K562 (cell line): Measurements from ENCODE around the gene ZDHHC24. TPM values are rescaled to one million over a fixed set of nuclear protein-coding genes. Genes with fewer than 3 reads are reported as not detected.

Experiments
- ATAC-seq: fragments of 200-7000 bp; cut with Tn5 transposase; 3 replicates; pipeline ENCODE4 v1.9.1; 2020; ENCODE audit warnings: moderate library complexity
- BruUV-seq: library from RNA; stranded (reverse); fragments of 400-500 nt; replicated peaks from 2 replicates; lab custom pipeline; 2021; lab: Mats Ljungman, UMichigan
- CTCF ChIA-PET: fragments of 300-600 bp; formaldehyde crosslinking; extraction: SDS; loops from one replicate; lab custom pipeline; 2021; ENCODE audit warnings: low intra/inter-chr PET ratio; lab: Yijun Ruan, JAX
- POLR2A ChIA-PET: fragments of 300-600, 350-650 bp; sonication (Branson Sonifier 250); formaldehyde crosslinking; extraction: SDS; loops from one replicate; lab custom pipeline; 2021; ENCODE audit warnings: antibody characterized with exemption, inconsistent platforms; lab: Yijun Ruan, JAX
- DNase-seq, 4 experiments: peaks; one replicate each; pipeline versions ENCODE4 v3.0.0 to v3.0.0-alpha.2; 2011 to 2018; ENCODE audit warnings: low spot score in 3 of 4, mixed read lengths in 3 of 4; ENCODE audit errors: extremely low read depth in 1 of 4
- FAIRE-seq: peaks from 2 replicates; lab custom pipeline; 2011; peaks lifted over from hg19 to GRCh38; lab: Jason Lieb, UNC
- H2AFZ ChIP-seq: 2 replicates; pipeline ENCODE4 v1.6.0; 2011; ENCODE audit warnings: low read depth, low read length, control low read depth, inconsistent platforms
- H3K27ac ChIP-seq: fragments of 200-600 bp; 3 replicates; pipeline ENCODE4 v1.8.0; 2011; ENCODE audit warnings: low read depth, mild to moderate bottlenecking, control low read depth, inconsistent platforms, low read length, moderate library complexity, mixed read lengths; ENCODE audit errors: extremely low read depth
- H3K27me3 ChIP-seq, 2 experiments: fragments of 300-600 bp in 1 of 2; 2 replicates in 1 of 2; 3 replicates in 1 of 2; pipeline versions ENCODE4 v1.6.0 to v1.8.0; 2011; ENCODE audit warnings: inconsistent platforms in 2 of 2, low read length in 2 of 2, mild to moderate bottlenecking in 1 of 2, mixed read lengths in 1 of 2, moderate library complexity in 1 of 2; ENCODE audit not compliant: control insufficient read depth in 2 of 2, insufficient read depth in 2 of 2
- H3K36me3 ChIP-seq: fragments of 300-600 bp; 3 replicates; pipeline ENCODE4 v1.8.0; 2011; ENCODE audit warnings: mild to moderate bottlenecking, low read length, inconsistent platforms; ENCODE audit not compliant: control insufficient read depth, insufficient read depth
- H3K4me1 ChIP-seq, 2 experiments: fragments of 200-600 bp in 1 of 2; replicated peaks in 1 of 2; 2 replicates in 1 of 2; 3 replicates in 1 of 2; pipeline versions ENCODE4 v1.5.1 to v1.8.0; 2011; ENCODE audit warnings: inconsistent platforms in 2 of 2, low read length in 2 of 2, mild to moderate bottlenecking in 1 of 2, mixed read lengths in 1 of 2, moderate library complexity in 1 of 2; ENCODE audit not compliant: control insufficient read depth in 2 of 2, insufficient read depth in 2 of 2
- H3K4me2 ChIP-seq: 2 replicates; pipeline ENCODE4 v1.6.1; 2011; ENCODE audit warnings: low read length, control low read depth, inconsistent platforms, mixed read lengths; ENCODE audit not compliant: insufficient read depth
- H3K4me3 ChIP-seq: fragments of 200-600 bp; sonication (generic), shearing (Covaris generic); 2 replicates; pipeline ENCODE4 v1.5.1; 2016; ENCODE audit warnings: control low read depth, inconsistent platforms
- H3K79me2 ChIP-seq: fragments of 200-600 bp; 3 replicates; pipeline ENCODE4 v1.8.0; 2011; ENCODE audit warnings: low read length, inconsistent platforms; ENCODE audit not compliant: control insufficient read depth, insufficient read depth
- H3K9ac ChIP-seq, 2 experiments: 2 replicates each; pipeline versions ENCODE4 v1.6.0 to v1.6.1; 2011; ENCODE audit warnings: low read depth in 2 of 2, low read length in 2 of 2, control low read depth in 1 of 2, inconsistent platforms in 1 of 2, mild to moderate bottlenecking in 1 of 2, mixed read lengths in 1 of 2; ENCODE audit not compliant: insufficient read depth in 1 of 2
- H3K9me1 ChIP-seq: one replicate; pipeline ENCODE4 v1.6.0; 2011; ENCODE audit warnings: inconsistent platforms, mild to moderate bottlenecking, low read length, moderate library complexity; ENCODE audit not compliant: control insufficient read depth, insufficient read depth
- H3K9me3 ChIP-seq: replicated peaks from 2 replicates; pipeline ENCODE4 v1.5.1; 2011; ENCODE audit warnings: low read depth, low read length, inconsistent platforms; ENCODE audit not compliant: control insufficient read depth, insufficient read depth
- H4K20me1 ChIP-seq: replicated peaks from 2 replicates; pipeline ENCODE4 v1.6.1; 2011; ENCODE audit warnings: low read length, inconsistent platforms, mixed read lengths; ENCODE audit not compliant: control insufficient read depth, insufficient read depth
- BCOR ChIP-seq: fragments of 450-650 bp; IDR thresholded peaks from 2 replicates; pipeline ENCODE4 v1.6.1; 2016
- RNF2 ChIP-seq: sonication (generic); IDR thresholded peaks from 2 replicates; pipeline ENCODE4 v1.6.1; 2016
- TRIM24 ChIP-seq, 2 experiments: fragments of 450-650 bp; IDR thresholded peaks; 2 replicates each; pipeline ENCODE4 v1.6.1; 2016
- WGBS: fragments of 100-300 bp; shearing (Covaris generic); methylation state at CpG from one replicate; pipeline ENCODE4 v1.1.6; 2016; ENCODE audit warnings: low coverage, mixed read lengths; ENCODE audit not compliant: insufficient coverage; ENCODE audit errors: missing lambda C conversion rate; 5-methylcytosine and 5-hydroxymethylcytosine counted together
- in situ Hi-C: fragments of 300-500 bp; cut with MboI; formaldehyde crosslinking; loops from 4 replicates; pipeline ENCODE4 v1.15.0; 2018; ENCODE audit warnings: inconsistent platforms, mixed read lengths
- intact Hi-C: fragments of 100-400 bp; cut with micrococcal nuclease; formaldehyde crosslinking; loops from 2 replicates; pipeline ENCODE4 v1.14.2; 2022
- polyA plus RNA-seq, 8 experiments: library from polyadenylated mRNA; depleted of rRNA in 4 of 8; stranded (reverse) in 5 of 8; unstranded in 3 of 8; fragments of >200 nt; fragmentation: Nextera tagmentation in 2 of 8; fragmentation: Illumina TruSeq in 1 of 8; extraction: Ambion mirVana in 2 of 8; extraction: Trizol in 1 of 8; gene quantifications; 2 replicates each; pipeline versions ENCODE4 v1.2.1 to v1.2.3, GENCODE V29; 2011 to 2014; ENCODE audit warnings: inconsistent platforms in 1 of 8, missing spikeins in 1 of 8
- total RNA-seq, 7 experiments: library from RNA; depleted of rRNA in 6 of 7; stranded (reverse); fragments of >200 nt in 6 of 7; fragmentation: Illumina TruSeq in 2 of 7; extraction: Trizol in 2 of 7; gene quantifications; 2 replicates each; pipeline versions ENCODE4 v1.2.1 to v1.2.3, GENCODE V29; 2011 to 2021; ENCODE audit warnings: low replicate concordance in 1 of 7
- TF ChIP-seq, protein P1 (sequence below), 2 experiments: fragments of 450-650 bp; IDR thresholded peaks; 2 replicates each; pipeline ENCODE4 v1.6.1; 2016; ENCODE audit warnings: mild to moderate bottlenecking in 2 of 2, borderline replicate concordance in 1 of 2, low read depth in 1 of 2, moderate library complexity in 1 of 2
- TF ChIP-seq, protein P2 (sequence below): fragments of 450-650 bp; IDR thresholded peaks from 2 replicates; pipeline ENCODE4 v1.6.1; 2016

Gene ZDHHC24
- total and polyA plus RNA-seq, 9 of the 15 experiments (the other 6 are each of a cell fraction or from before 2014, with no cell fraction given), result 0.45 to 11.2 (median 2.7) TPM

DNA sequence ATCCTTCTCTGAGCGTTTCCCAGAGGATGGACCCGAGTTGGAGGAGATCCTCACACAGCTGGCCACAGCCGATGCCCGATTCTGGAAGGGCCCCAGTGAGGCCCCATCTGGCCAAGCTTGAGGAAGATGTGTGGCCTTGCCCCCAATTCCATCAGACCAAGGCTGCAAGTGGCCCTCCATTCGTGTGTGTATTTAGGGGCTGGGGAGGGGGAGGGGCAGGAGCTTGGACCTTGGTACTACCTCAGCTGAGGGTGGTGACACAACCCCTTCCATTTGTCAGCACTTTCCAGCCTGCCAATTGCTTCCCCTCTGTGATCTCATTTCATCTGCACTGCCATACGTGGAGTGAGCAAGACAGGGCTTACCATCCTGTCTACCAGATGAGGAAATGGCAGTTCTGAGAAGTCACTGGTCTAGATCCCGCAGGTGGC, 36.7 kb downstream of the ZDHHC24 start:
- Histone ChIP-seq H3K36me3 (peaks cover 16% of the 10 kb centered on the region; the same call in 1 of the 3 replicates), H3K4me1 (peaks cover 3 to 9% of the 10 kb centered on the region in 2 experiments; a peak in 4 of 5 replicates), H3K4me3 (no peak overlapping the region), H3K9me3 (no peaks in the 10 kb centered on the region), H3K27ac (no peak overlapping the region), H3K79me2 (peaks cover 9% of the 10 kb centered on the region), H3K27me3 (no peaks in the 10 kb centered on the region), H3K9me1 (no peaks in the 10 kb centered on the region), H3K9ac (0 out of 4 replicates have a peak overlapping the region, but pooled peaks of 1 of the 2 experiments have one; percentile 40), H2AFZ (no peak overlapping the region), H4K20me1 (no peaks in the 10 kb centered on the region; the same call in 1 of the 2 replicates), H3K4me2 (no peak overlapping the region)
- intact Hi-C loops (no loop called here), in situ Hi-C loops (no loop called here)
- no peak for FAIRE-seq
- TF ChIP-seq RNF2 (no peak), TRIM24 (IDR thresholded peaks at IDR 0.05) (no peak)
- BruUV-seq, result no TSS peak
- 68% methylated on average over 6 of the region's 7 CpGs for whole genome bisulfite sequencing
- ATAC-seq, result no peak
- no peak for DNase-seq
- POLR2A ChIA-PET, result interaction anchor here (0.6 to 1.4 kb wide), 2 partner anchors 22 to 91 kb away, joined by 3 to 4 read pairs; no protein-coding TSS in a partner anchor
- CTCF ChIA-PET, result no interaction called here

DNA sequence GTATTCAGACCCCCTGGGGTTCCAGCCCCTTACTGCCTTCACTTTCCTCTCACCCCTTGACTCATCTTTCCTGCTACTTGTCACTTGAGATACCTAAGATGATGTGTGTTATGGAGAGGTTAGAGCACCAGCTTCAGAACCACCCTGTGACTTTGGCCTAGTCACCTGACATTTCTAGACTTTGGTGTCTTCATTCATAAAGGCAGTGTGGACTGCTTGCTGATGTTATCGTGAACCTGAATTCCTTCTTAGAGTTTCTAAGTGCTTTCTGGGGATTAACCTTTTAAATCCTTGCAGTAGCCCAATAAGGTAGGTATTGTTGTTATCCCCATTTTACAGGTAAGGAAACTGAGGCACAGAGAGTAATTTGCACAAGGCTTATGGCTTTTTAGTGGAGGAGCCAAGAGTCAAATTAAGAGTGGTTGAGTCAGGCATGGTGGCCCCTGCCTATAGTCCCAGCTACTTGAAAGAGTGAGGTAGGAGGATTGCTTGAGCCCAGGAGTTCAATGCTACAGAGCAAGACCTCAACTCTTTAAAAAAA, 40.5 kb downstream of the ZDHHC24 start:
- Histone ChIP-seq H3K4me1 (peaks cover 3 to 7% of the 10 kb centered on the region in 2 experiments; a peak in 4 of 5 replicates), H3K9me1 (no peaks in the 10 kb centered on the region), H3K79me2 (no peaks in the 10 kb centered on the region), H3K27me3 (no peaks in the 10 kb centered on the region), H3K9me3 (no peaks in the 10 kb centered on the region), H3K4me3 (no peak overlapping the region), H3K9ac (no peak overlapping the region; a peak in 1 of 4 replicates), H4K20me1 (no peaks in the 10 kb centered on the region; the same call in 1 of the 2 replicates), H3K36me3 (peaks cover 19% of the 10 kb centered on the region; the same call in 1 of the 3 replicates), H3K27ac (no peak overlapping the region), H2AFZ (no peak overlapping the region), H3K4me2 (no peak overlapping the region)
- ChIA-PET POLR2A (interaction anchor here (0.6 to 1.3 kb wide), 2 partner anchors 21 to 1150 kb away, joined by 3 read pairs; no protein-coding TSS in a partner anchor), CTCF (no interaction called here)
- DNase-seq, result no peak
- no TSS peak for BruUV-seq
- in situ Hi-C loops (no loop called here), intact Hi-C loops (no loop called here)
- no peak for FAIRE-seq
- ATAC-seq, result no peak
- WGBS, result 36% methylated on average over 1 of the region's 1 CpG
- TF ChIP-seq BCOR, result 0 out of 2 replicates have a peak, but pooled peaks have one; percentile 41
- TF ChIP-seq, protein P1, sequence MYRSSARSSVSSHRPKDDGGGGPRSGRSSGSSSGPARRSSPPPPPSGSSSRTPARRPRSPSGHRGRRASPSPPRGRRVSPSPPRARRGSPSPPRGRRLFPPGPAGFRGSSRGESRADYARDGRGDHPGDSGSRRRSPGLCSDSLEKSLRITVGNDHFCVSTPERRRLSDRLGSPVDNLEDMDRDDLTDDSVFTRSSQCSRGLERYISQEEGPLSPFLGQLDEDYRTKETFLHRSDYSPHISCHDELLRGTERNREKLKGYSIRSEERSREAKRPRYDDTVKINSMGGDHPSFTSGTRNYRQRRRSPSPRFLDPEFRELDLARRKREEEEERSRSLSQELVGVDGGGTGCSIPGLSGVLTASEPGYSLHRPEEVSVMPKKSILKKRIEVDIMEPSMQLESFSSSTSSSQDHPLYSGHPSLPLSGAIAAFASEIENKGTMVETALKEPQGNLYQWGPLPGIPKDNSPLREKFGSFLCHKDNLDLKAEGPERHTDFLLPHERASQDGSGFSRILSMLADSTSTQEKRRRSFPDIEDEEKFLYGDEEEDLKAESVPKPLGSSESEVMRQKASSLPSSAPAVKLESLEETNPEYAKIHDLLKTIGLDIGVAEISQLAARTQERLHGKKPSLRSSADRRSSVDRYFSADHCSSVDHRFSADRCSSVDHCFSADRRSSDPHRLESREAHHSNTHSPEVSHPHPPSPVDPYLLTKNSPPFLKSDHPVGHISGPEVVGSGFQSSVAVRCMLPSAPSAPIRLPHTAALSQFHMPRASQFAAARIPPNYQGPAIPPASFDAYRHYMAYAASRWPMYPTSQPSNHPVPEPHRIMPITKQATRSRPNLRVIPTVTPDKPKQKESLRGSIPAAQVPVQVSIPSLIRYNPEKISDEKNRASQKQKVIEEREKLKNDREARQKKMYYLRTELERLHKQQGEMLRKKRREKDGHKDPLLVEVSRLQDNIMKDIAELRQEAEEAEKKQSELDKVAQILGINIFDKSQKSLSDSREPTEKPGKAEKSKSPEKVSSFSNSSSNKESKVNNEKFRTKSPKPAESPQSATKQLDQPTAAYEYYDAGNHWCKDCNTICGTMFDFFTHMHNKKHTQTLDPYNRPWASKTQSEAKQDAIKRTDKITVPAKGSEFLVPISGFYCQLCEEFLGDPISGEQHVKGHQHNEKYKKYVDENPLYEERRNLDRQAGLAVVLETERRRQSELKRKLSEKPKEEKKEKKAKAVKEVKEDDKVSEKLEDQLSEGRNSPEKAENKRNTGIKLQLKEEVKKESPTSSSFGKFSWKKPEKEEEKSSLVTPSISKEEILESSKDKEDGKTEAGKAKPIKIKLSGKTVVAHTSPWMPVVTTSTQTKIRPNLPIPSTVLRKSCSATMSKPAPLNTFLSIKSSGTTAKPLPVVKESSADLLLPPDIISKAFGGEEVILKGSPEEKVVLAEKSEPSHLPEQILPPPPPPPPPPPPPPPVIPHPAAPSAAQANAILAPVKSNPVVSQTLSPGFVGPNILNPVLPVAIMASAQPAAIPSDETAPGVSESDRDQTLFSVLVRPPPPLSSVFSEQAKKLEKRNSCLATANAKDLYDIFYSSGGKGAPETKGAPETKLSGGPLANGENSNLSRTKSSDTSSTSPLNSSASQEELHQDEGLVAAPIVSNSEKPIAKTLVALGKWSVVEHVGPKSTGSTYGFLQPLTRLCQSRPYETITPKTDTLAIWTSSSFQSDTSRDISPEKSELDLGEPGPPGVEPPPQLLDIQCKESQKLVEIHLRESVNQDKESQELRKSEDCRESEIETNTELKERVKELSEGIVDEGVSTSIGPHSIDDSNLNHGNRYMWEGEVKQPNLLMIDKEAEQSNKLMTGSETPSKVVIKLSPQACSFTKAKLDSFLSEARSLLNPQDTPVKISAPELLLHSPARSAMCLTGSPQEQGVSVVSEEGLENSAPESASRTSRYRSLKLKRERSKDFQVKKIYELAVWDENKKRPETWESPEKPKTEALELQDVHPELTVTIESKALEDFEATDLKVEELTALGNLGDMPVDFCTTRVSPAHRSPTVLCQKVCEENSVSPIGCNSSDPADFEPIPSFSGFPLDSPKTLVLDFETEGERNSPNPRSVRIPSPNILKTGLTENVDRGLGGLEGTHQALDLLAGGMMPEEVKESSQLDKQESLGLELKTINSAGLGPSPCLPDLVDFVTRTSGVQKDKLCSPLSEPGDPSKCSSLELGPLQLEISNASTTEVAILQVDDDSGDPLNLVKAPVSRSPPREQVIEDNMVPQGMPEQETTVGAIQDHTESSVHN (IDR thresholded peaks at IDR 0.05; ENCODE audit: borderline replicate concordance in 1 of 2, low read depth in 1 of 2), result no peak
- TF ChIP-seq, protein P2, sequence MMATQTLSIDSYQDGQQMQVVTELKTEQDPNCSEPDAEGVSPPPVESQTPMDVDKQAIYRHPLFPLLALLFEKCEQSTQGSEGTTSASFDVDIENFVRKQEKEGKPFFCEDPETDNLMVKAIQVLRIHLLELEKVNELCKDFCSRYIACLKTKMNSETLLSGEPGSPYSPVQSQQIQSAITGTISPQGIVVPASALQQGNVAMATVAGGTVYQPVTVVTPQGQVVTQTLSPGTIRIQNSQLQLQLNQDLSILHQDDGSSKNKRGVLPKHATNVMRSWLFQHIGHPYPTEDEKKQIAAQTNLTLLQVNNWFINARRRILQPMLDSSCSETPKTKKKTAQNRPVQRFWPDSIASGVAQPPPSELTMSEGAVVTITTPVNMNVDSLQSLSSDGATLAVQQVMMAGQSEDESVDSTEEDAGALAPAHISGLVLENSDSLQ, result no peak
